IPS-20b (cell line): ENCODE results near the gene KLF3.
"Not testable (repeated sequence)": the region's sequence is repeated elsewhere in the genome, so short reads cannot be mapped to it uniquely, and the experiment has no call there.

Experiments used
- H3K27ac ChIP-seq: one replicate; pipeline ENCODE4 v1.5.1; 2013; ENCODE audit warnings: low read length
- H3K27me3 ChIP-seq: 2 replicates; pipeline ENCODE4 v1.6.1; 2013; ENCODE audit warnings: mild to moderate bottlenecking, low read length, inconsistent platforms; ENCODE audit not compliant: insufficient read depth
- H3K36me3 ChIP-seq: 2 replicates; pipeline ENCODE4 v1.6.1; 2013; ENCODE audit warnings: low read depth, mild to moderate bottlenecking, inconsistent platforms, low read length, moderate library complexity; ENCODE audit not compliant: insufficient read depth
- H3K4me1 ChIP-seq: 2 replicates; pipeline ENCODE4 v1.6.1; 2013; ENCODE audit warnings: mild to moderate bottlenecking, control low read depth, inconsistent platforms, low read length, moderate library complexity; ENCODE audit not compliant: insufficient read depth
- H3K4me3 ChIP-seq: 2 replicates; pipeline ENCODE4 v1.5.1; 2013; ENCODE audit warnings: mild to moderate bottlenecking, low read length, inconsistent platforms
- H3K9ac ChIP-seq: 2 replicates; pipeline ENCODE4 v1.6.1; 2013; ENCODE audit warnings: low read depth, mild to moderate bottlenecking, inconsistent platforms, low read length, moderate library complexity
- H3K9me3 ChIP-seq: 2 replicates; pipeline ENCODE4 v1.6.1; 2013; ENCODE audit warnings: mild to moderate bottlenecking, low read depth, low read length, inconsistent platforms; ENCODE audit not compliant: insufficient read depth

KLF3 gene

GRCh38 chr4:38663801-38664705 lies at the start of gene KLF3:
TSS of gene KLF3 (plus strand) at chr4:38664199. CDS start at chr4:38680626, 16,427 bp downstream.
- H3K9me3 ChIP-seq: no peaks in the 10 kb centered on the region
- H3K27me3 ChIP-seq: peaks cover 32% of the 10 kb centered on the region

GRCh38 chr4:38614231-38614630 lies 49.8 kb upstream of the KLF3 start:
- Histone ChIP-seq H3K9ac (no peak overlapping the region), H3K9me3 (no peaks in the 10 kb centered on the region), H3K36me3 (no peaks in the 10 kb centered on the region), H3K27ac (no peak overlapping the region), H3K4me1 (0 out of 2 replicates have a peak, but pooled peaks cover 4% of the 10 kb centered on the region), H3K27me3 (no peaks in the 10 kb centered on the region), H3K4me3 (no peak overlapping the region)

More at GRCh38 chr4:38663801-38664705, at the start of gene KLF3:
- H3K4me1 ChIP-seq: peaks cover 39% of the 10 kb centered on the region
- peak within 1 kb of the TSS; percentile 86 for H3K9ac ChIP-seq
- no peaks in the 10 kb centered on the region for H3K36me3 ChIP-seq
- peak within 1 kb of the TSS; percentile 71 for H3K4me3 ChIP-seq
- peak within 1 kb of the TSS; percentile 19 for H3K27ac ChIP-seq

GRCh38 chr4:38615847-38616246 lies 48.2 kb upstream of the KLF3 start:
- no peak overlapping the region for H3K4me3 ChIP-seq
- H3K27ac ChIP-seq: no peak overlapping the region
- no peaks in the 10 kb centered on the region for H3K36me3 ChIP-seq
- no peak overlapping the region for H3K9ac ChIP-seq
- H3K27me3 ChIP-seq: no peaks in the 10 kb centered on the region
- no peaks in the 10 kb centered on the region for H3K4me1 ChIP-seq
- H3K9me3 ChIP-seq: no peaks in the 10 kb centered on the region

GRCh38 chr4:38618505-38618904 lies 45.5 kb upstream of the KLF3 start:
- no peaks in the 10 kb centered on the region for H3K4me1 ChIP-seq
- no peaks in the 10 kb centered on the region for H3K36me3 ChIP-seq

GRCh38 chr4:38619316-38619715 lies 44.7 kb upstream of the KLF3 start:
- Histone ChIP-seq H3K9me3 (no peaks in the 10 kb centered on the region), H3K36me3 (no peaks in the 10 kb centered on the region), H3K4me3 (no peak overlapping the region), H3K9ac (no peak overlapping the region), H3K27ac (no peak overlapping the region), H3K4me1 (no peaks in the 10 kb centered on the region), H3K27me3 (no peaks in the 10 kb centered on the region)

More at GRCh38 chr4:38618505-38618904, 45.5 kb upstream of the KLF3 start:
- no peak overlapping the region for H3K4me3 ChIP-seq
- H3K9me3 ChIP-seq: no peaks in the 10 kb centered on the region
- no peaks in the 10 kb centered on the region for H3K27me3 ChIP-seq
- H3K9ac ChIP-seq: no peak overlapping the region
- no peak overlapping the region for H3K27ac ChIP-seq

- no peaks in the 10 kb centered on the region for H3K4me1 ChIP-seq
- no peak overlapping the region for H3K4me3 ChIP-seq
- H3K27me3 ChIP-seq: no peaks in the 10 kb centered on the region
- no peak overlapping the region for H3K27ac ChIP-seq
- H3K9me3 ChIP-seq: no peaks in the 10 kb centered on the region
- H3K9ac ChIP-seq: no peak overlapping the region
- H3K36me3 ChIP-seq: no peaks in the 10 kb centered on the region
Observed at GRCh38 chr4:38620065-38620464, 43.9 kb upstream of the KLF3 start.

- Histone ChIP-seq H3K9me3 (no peaks in the 10 kb centered on the region), H3K27me3 (no peaks in the 10 kb centered on the region), H3K27ac (no peak overlapping the region), H3K36me3 (no peaks in the 10 kb centered on the region), H3K9ac (no peak overlapping the region), H3K4me3 (no peak overlapping the region), H3K4me1 (no peaks in the 10 kb centered on the region)
Observed at GRCh38 chr4:38620527-38621027, 43.4 kb upstream of the KLF3 start.

- Histone ChIP-seq H3K36me3 (no peaks in the 10 kb centered on the region), H3K27ac (no peak overlapping the region), H3K4me1 (no peaks in the 10 kb centered on the region), H3K9me3 (no peaks in the 10 kb centered on the region), H3K9ac (no peak overlapping the region), H3K4me3 (no peak overlapping the region), H3K27me3 (no peaks in the 10 kb centered on the region)
Observed at GRCh38 chr4:38621028-38621684, 42.8 kb upstream of the KLF3 start.

GRCh38 chr4:38621831-38622230 lies 42.2 kb upstream of the KLF3 start:
- Histone ChIP-seq H3K9me3 (no peaks in the 10 kb centered on the region), H3K4me1 (no peaks in the 10 kb centered on the region), H3K9ac (no peak overlapping the region), H3K36me3 (no peaks in the 10 kb centered on the region), H3K27ac (no peak overlapping the region), H3K27me3 (no peaks in the 10 kb centered on the region), H3K4me3 (no peak overlapping the region)

GRCh38 chr4:38622340-38622739 lies 41.7 kb upstream of the KLF3 start:
- H3K27ac ChIP-seq, H3K36me3 ChIP-seq, H3K4me1 ChIP-seq, H3K27me3 ChIP-seq, H3K9me3 ChIP-seq, H3K9ac ChIP-seq, H3K4me3 ChIP-seq: not testable (repeated sequence)

GRCh38 chr4:38623260-38623659 lies 40.7 kb upstream of the KLF3 start:
- H3K27me3 ChIP-seq: no peaks in the 10 kb centered on the region
- no peaks in the 10 kb centered on the region for H3K9me3 ChIP-seq
- H3K27ac ChIP-seq: no peak overlapping the region
- no peak overlapping the region for H3K9ac ChIP-seq
- H3K4me3 ChIP-seq: no peak overlapping the region
- no peaks in the 10 kb centered on the region for H3K4me1 ChIP-seq
- H3K36me3 ChIP-seq: no peaks in the 10 kb centered on the region

- Histone ChIP-seq H3K36me3 (no peaks in the 10 kb centered on the region), H3K4me1 (no peaks in the 10 kb centered on the region), H3K9me3 (no peaks in the 10 kb centered on the region), H3K4me3 (no peak overlapping the region), H3K27ac (no peak overlapping the region), H3K27me3 (no peaks in the 10 kb centered on the region), H3K9ac (no peak overlapping the region)
Observed at GRCh38 chr4:38624311-38624710, 39.7 kb upstream of the KLF3 start.
